Measurements from ENCODE around the gene UNC79.

UNC79 gene

GRCh38 chr14:93548102-93548843 is 117.5 kb downstream of the UNC79 start:
- DNase-seq (ENCODE audit: low spot score), result no peak

DNA sequence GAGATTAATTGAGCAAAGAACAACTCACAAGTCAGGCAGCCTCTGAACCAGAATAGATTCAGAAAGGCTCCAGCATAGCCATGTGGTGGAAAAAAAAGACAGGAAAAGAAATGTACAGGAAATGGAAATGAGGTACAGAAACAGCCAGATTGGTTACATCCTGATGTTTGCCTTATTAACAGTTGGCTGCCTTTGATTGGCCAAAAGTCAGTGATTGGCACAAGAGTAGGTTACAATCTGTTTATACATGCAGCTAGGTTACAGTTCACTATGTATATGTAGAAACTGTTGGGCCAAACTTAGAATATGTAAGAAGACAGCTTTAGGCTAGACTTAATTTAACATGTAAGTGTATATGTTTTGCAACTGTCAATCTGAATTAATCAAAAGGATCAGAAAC is 118.9 kb downstream of the UNC79 start:
- no peak for DNase-seq (ENCODE audit: low spot score)

GRCh38 chr14:93564918-93565317 is 134.2 kb downstream of the UNC79 start:
- DNase-seq (ENCODE audit: low spot score), result no peak

- DNase-seq (ENCODE audit: low spot score), result no peak
Observed at GRCh38 chr14:93566065-93566693, 135.4 kb downstream of the UNC79 start.

GRCh38 chr14:93571275-93571674 is 140.5 kb downstream of the UNC79 start:
- DNase-seq (ENCODE audit: low spot score), result no peak

GRCh38 chr14:93579178-93579577 is 148.4 kb downstream of the UNC79 start:
- no peak for DNase-seq (ENCODE audit: low spot score)

GRCh38 chr14:93582516-93582915 is 151.8 kb downstream of the UNC79 start:
- DNase-seq (ENCODE audit: low spot score), result no peak

- DNase-seq (ENCODE audit: low spot score), result no peak
Observed at GRCh38 chr14:93587330-93587729, 156.6 kb downstream of the UNC79 start.

GRCh38 chr14:93591506-93591905 is 160.8 kb downstream of the UNC79 start:
- DNase-seq (ENCODE audit: low spot score), result no peak

- DNase-seq (ENCODE audit: low spot score), result no peak
Observed at GRCh38 chr14:93592786-93593185, 162.0 kb downstream of the UNC79 start.

DNA sequence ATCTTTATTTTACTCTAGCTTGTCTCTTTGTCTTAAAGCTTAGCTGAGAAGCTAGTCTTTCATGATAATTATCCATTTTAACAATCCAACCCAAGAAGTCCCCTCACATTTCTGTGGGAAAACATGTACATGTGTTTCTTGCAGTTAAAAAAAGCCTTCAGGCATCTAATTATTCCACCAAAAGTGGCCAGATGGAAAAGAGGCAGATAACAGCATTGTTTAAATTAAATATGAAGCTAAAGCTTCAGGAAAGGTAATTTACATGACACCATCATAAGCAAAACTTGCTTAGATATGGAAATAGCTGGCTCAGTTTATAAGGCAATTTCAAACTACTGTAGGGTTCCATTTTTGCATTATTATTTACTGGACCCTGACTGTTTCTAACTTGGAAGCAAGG is 175.4 kb downstream of the UNC79 start:
- DNase-seq (ENCODE audit: low spot score), result no peak

DNA sequence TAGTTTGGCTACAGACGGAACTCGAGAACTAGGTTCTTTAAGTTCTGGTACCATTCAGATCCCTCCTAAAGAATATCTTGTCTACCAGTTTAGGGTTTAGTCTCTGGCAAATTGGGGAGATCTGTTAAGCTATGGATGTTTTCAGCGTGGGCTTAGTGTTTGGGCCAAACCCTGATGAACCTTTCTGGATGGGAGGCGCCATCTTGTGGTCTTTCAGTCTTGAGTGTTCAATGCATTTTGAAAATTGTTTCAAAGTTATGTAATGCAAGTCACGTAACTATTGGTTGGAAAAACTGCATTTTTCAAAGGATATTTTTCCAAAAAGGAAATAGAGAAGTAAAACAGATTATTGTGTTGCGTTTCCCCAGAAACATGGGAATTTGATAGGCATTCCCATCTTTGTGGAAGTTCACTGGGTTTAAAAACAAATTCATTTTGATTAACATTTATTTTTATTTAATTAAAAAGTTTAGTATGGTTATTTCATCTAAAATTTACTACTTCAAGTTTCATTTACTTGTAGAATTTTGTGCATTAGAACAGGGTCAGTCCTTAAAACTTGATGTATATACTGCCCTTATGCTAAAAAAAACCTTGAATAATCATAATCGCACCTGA is 188.5 kb downstream of the UNC79 start:
- no peak for DNase-seq (ENCODE audit: low spot score)

GRCh38 chr14:93628048-93628447 is 197.3 kb downstream of the UNC79 start:
- no peak for DNase-seq (ENCODE audit: low spot score)

DNA sequence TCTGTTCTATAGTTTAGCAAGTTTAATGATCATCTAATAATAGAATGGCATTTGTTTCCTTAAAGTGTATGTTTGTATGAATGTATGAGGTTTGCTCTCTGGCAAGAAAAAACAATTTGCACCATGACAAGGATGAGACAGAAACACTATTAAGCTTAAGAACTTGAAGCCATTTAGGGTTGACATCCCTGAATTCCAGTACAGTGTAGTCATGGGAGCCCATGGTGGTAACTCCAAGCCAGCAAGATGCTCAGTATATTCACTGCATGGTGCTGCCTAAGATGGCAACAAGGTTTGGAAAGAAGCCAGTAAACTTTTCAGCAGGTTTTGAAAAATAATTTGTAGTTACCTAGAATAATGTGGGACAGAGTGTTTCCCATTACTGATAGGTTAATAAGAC is 198.9 kb downstream of the UNC79 start:
- DNase-seq (ENCODE audit: low spot score), result no peak

DNA sequence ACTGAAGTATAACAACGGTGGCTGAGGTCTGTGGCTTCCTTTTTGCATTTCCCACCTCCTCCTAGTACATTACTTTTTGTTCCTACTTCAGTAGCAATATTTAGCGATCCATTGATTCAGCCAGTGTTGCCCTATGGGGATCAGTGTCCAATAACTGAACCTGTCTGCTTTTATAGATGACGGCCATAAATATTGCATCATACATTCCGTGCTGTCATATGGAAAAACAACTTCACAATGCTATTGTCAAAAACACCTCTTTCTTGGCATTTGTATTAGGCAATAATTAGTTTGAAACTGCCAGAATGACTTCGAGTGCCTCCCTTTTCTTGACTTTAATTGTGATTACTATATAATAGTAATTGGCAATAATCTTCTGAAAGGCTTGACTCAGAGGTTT is 208.1 kb downstream of the UNC79 start:
- no peak for DNase-seq (ENCODE audit: low spot score)

DNA sequence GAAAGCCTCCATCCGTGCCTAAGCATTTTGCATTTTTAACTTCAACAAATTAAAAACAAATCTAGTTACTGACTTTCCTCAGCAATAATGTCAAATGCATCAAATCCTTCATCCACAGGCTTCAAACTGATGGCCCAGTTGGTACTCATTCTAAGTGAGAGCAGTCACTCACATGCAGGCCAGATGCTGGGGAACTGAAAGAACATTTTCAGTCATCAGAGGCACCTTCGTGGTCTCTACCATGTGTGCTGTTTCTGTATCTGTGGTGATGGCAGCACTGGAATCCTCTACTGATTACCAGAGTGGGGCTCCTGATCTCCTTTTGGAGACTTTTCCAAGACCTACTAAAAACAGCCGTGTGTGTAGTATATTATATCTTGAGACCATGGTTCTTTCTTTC is 212.4 kb downstream of the UNC79 start:
- no peak for DNase-seq (ENCODE audit: low spot score)

DNA sequence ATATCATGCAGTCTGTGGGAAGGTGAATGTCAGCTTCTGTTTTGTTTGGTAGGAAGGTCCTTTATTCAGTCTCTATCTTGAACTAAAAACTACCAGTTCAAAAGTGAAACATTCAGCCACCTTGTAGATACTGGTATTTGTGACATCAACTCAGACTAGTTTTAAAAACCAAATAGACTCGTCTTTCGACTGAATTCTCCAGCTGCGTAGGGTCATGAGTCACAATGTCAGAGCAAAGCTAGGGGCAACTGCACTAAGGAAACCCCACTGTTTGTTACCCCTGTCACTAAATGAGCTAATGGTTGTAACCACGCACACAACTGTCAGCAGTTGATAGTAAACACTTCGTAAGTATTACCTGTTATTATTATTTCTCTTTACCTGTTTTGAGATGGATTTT is 212.9 kb downstream of the UNC79 start:
- no peak for DNase-seq (ENCODE audit: low spot score)

- no peak for DNase-seq (ENCODE audit: low spot score)
Observed at GRCh38 chr14:93645200-93645599, 214.5 kb downstream of the UNC79 start.

GRCh38 chr14:93648440-93649168 is 217.9 kb downstream of the UNC79 start:
- DNase-seq (ENCODE audit: low spot score), result peak; percentile 21

DNA sequence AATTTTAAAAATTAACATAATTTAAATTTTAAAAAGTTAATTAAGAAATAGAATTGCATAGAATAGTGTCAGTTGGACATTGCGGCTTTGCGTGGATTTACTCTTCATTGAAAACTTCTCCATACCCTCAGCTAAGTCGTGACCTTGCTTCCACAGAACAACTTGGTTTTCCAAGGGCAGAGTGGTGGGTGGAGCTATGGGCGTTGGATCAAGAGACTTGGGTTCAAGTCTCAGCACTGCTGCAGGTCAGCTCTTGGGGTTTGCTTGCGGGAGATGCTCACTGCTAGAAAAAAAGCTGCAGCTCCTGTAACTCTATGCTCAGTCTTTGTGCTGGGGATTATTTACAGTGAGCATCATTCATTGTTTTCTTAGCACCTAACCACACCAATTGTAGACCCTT is 223.9 kb downstream of the UNC79 start:
- no peak for DNase-seq (ENCODE audit: low spot score)

DNA sequence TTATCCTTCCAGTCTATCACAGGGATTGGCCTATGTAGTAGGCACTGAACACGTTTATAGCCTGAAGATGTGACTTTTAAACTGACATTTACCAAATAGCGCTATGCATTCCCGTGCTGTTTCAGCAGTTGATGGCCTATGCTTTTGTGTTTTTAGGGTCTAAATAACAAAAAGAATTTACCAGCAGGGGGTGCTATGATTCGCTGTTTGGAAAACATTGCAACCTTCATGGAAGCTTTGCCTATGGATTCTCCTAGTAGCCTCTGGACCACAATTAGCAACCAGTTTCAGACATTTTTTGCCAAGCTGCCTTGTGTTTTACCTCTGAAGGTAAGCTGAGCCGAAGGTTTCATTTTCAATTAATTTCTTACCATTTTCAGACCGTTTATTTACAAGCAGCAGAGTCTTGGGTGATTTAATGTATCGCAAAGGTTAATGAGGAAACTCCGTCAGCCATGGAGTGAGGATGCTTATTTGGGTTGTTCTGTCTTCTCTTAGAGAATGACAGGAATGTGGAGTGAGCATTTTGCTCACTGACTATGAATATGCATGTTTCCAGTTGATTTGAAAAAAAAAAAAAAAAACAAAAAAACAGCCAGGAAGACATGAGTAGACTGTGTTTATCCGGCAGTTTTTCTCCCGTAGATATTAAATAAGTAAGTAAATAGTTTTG is 224.5 kb downstream of the UNC79 start:
- peak; percentile 15 for DNase-seq (ENCODE audit: low spot score)

DNA sequence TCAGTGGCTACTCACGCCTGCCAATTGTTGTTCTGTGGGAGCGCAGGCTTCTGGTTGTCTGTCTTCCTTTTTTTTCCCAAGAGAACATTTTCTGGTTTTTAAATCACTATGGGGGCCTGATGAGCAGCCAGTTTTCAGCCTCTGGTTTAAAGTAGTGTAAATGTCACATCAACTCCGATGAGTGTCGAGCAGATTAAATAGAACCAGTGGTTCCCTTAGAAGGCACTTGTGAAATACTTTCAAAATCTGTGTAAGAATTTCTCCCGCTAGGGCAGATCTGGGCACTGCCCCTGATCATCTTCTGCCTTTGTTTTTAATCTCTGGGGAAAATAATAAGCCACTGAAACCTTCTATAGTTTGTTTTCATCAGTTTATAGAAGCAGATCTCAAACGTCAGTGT is 227.1 kb downstream of the UNC79 start:
- DNase-seq (ENCODE audit: low spot score), result no peak
